HG03520 (cell line): ENCODE data around the gene HSPA1A.
"Not testable (repeated sequence)": the region's sequence is repeated elsewhere in the genome, so short reads cannot be mapped to it uniquely, and the experiment has no call there.

Experiments
- ATAC-seq: cut with Tn5 transposase; IDR thresholded peaks from one replicate; pipeline ENCODE4 v1.9.1; 2021; ENCODE audit warnings: mild to moderate bottlenecking, moderate library complexity; ENCODE audit not compliant: unreplicated experiment

HSPA1A gene

DNA sequence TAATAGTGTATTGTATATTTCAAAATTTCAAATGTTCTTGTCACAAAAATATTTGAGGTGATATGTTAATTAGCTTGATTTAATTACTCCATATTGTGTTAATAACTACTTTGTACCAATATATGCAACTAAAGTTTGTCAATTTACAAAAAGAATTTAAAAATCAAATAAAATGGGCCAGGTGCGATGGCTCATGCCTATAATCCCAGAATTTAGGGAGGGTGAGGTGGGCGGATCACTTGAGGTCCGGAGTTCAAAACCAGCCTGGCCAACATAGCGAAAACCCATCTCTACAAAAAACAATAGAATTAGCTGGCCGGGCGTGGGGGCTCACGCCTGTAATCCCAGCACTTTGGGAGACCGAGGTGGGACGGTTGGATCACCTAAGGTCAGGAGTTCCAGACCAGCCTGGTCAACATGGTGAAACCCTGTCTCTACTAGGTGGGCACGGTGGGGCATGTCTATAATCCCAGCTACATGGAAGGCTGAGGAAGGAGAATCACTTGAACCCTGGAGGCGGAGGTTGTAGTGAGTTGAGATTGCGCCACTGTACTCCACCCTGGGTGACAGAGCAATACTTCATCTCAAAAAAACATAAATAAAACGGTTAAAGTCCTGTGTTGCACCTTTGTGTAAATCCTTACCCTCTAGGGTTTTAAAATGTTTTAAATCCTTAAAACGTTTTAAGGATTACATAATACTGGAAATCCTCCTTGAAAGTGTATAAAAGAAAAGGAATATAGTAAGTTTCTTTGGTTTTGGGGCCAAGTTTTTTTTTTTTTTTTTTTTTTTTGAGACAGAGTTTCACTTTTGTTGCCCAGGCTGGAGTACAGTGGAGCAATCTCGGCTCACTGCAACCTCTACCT is 16.2 kb downstream of the HSPA1A start:
- no peak for ATAC-seq

DNA sequence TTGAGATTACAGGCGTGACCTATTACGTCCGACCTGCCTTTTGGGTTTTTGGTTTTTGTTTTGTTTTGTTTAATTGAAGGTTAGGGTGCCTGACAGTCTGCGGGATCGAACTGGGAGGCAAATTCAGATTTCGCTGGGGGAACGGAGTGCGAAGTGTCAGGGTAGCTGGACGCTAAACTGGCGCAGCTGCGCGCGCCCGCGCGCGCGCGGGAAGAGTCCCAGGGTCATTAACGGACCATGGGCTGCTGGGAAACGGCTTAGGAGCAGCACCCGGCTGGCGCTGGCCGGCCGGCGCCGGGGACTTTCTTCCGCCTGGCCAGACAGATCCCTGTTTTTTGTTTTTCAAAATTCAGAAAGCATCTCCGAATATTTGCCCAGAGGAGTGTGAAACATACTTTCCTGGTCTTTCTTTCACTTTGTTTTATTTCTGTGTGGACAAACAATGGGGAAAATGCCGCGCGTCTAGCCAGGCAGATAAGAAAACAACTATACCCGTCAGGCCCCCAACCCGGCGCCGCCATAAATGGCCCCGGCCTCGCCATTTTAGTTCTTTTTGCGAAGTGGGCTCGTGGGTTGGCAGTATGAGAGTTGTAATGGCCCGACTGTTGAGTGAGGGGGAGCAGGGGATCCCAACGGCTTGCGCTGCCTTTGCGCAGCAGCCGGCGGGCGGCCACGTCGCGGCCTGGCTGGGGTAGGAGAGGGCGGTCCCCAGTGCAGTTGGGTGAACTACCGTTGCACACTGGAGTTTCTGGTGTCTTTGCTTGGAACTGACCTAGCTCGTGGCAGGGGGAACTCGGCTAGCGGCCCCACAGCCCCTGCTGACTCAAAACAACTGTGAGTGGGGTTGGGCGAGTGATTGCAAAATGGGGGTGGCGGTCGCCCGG is 19.3 kb downstream of the HSPA1A start:
- ATAC-seq: peak; percentile 41

DNA sequence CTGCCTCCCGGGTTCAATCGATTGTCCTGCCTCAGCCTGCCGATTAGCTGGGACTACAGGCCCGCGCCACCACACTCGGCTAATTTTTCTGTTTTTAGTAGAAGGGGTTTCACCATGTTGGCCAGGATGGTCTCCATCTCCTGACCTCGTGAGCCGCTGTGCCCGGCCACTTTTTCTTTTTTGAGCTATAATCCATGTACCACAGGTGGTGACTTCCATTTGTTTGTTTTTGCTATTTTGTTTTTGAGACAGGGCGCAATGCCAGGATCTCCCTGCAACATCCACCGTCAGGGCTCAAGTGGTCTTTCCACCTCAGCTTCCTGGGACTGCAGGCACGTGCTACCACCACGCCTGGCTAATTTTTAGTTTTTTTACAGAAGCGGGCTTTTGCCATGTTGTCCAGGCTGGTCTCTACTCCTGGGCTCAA is 20.7 kb downstream of the HSPA1A start:
- no peak for ATAC-seq

DNA sequence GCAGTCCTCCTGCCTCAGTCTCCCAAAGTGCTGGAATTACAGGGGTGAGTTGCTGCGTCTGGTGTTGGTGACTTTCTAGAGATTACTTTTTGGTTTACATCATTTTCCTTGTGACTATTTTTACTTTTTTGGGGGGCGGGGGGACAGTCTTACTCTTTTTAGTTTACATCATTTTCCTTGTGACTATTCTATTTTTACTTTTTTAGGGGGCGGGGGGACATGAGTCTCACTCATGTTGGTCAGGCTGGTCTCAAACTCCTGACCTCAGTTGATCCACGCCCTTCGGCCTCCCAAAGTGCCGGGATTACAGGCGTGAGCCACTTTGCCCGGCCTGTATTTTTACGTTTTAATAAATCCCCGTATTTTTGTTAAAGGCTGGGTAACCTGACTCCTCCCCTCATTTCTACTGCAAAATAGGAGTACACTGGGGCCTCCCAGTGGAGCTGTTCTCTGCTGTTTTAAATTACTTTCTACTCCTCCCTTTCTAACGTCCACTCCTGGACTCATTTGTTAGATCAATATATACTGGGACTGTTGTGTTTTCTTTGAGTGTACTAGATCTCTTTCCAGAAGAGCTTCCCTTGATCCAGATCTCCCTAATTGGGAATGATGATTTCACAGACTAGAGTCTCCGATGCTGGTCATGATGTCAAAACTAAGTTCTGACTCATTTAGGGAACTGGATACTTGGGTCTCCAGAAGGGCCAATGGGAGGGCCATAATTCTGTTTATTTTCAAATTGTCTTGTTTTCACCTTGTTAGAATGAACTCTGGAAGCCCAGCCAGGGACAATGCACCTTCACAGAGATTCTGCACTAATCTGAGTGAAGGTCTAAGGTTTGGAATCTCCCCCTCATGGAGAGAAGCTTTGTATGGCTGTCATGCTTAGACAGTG is 21.4 kb downstream of the HSPA1A start:
- ATAC-seq: no peak

DNA sequence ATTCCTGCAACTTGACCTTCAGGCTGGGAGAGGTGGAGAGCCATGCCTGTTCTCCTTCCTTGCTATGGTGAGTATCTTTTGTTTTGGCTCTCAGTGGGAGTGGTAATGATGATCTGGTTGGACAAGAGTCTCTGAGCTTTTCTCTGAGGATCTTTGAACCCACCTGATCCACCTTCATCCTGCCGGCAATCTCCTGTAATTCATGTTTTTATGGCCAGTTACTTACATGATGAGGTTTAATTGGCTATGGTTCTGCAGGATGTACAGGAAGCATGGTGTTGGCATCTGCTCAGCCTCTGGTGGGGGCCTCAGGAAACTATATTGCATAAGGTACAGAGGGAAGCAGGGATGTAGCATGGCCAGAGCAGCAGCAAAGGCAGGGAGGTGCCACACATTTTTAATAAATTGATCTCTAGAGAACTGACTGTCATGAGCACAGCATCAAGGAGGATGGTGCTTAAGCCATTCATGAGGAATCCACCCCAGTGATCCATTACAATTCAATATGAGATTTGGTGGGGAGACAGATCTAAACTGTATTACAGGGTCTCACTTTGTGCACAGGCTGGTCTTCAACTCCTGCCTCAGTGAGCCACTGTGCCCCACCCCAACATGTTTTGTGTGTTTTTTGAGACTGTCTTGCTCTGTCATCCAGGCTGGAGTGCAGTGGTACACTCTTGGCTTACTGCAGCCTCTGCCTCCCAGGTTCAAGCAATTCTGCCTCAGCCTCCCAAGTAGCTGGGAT is 22.2 kb downstream of the HSPA1A start:
- no peak for ATAC-seq

DNA sequence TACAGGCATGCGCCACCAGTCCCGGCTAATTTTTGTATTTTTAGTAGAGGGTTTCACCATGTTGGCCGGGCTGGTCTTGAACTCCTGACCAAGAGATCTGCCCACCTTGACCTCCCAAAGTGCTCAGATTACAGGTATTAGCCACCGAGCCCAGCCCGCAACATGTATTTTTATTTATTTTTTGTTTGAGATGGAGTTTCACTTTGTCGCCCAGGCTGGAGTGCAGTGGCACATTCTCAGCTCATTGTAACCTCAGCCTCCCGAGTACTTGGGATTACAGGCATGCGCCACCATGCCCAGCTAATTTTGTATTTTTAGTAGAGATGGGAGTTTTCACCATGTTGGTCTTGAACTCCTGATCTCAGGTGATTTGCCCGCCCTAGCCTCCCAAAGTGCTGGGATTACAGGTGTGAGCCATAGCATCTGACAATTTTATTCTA is 22.8 kb downstream of the HSPA1A start:
- not testable (repeated sequence) for ATAC-seq

DNA sequence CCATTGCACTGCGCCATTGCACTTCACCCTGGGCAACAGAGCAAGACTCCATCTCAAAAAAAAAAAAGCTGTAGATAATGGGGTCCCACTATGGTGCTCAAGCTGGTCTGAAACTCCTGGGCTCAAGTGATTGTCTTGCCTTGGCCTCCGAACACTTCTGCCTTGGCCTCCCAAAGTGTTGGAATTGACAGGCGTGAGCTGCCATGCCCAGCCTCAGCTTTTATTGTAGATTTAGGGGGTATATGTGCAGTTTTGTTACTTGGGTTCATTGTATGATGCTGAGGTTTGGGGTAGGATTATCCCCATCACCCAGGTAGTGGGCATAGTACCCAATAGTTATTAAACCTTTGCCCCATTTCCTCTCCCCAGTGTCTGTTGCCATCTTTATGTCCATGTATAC is 23.6 kb downstream of the HSPA1A start:
- ATAC-seq: no peak

DNA sequence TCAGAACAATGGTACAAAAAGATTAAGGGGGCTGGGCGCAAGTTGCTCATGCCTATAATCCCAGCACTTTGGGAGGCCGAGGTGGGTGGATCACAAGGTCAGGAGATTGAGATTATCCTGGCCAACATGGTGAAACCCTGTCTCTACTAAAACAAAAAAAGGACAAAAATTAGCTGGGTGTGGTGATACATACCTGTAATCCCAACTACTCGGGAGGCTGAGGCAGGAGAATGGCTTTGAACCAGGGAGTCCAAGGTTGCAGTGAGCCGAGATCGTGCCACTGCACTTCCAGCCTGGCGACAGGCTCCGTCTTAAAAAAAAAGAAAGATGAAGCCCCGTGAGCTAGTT is 24.4 kb downstream of the HSPA1A start:
- ATAC-seq: not testable (repeated sequence)

GRCh38 chr6:31842053-31842452 is 26.7 kb downstream of the HSPA1A start:
- ATAC-seq: no peak

DNA sequence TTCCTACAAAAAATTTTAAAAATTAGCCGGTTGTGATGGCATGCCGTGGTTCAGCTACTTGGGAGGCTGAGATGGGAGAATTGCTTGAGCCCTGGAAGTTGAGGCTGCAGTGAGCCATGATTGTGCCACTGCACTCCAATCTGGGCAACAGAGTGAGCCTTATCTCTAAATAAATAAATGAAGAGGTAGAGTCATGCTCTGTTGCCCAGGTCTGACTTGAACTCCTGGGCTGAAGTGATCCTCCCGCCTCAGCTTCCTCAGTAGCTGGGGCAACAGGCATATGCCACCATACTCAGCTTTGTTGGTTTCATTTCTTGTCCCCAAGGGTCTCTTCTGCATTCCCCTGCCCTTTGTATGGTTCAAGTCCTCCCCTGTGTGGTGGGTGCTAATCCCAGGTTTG is 29.2 kb downstream of the HSPA1A start:
- ATAC-seq: no peak

DNA sequence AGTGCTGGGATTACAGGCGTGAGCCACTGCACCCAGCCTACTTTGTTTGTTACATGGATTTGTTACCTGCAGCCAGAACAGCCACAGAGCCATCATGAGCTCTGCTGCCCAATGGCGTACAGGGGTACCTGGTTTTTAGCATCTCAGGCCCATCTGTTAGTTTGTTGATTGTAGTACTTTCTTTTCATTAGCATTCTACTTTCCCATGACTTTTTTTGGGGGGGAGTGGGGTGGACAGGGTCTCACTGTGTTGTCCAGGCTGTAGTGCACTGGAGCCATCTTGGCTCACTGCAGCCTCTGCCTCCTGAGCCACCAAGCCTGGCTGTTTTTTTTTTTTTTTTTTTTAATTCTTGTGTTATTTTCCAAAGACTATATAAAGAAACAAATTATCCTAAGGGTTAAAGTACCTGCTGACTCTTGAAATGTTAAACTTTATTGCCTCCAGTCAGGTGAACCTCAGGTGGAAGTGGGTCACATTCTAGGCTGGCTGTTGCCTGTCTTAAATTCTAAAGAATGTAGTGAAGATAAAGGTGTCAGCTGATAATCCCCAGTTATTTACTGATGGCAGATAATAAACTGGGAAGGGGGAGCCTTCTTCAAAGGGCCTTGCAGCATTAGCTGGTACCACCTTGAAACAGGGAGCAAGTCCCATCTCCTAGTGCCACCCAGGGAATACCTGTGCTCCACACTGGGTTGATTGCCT is 32.1 kb downstream of the HSPA1A start:
- ATAC-seq: no peak

DNA sequence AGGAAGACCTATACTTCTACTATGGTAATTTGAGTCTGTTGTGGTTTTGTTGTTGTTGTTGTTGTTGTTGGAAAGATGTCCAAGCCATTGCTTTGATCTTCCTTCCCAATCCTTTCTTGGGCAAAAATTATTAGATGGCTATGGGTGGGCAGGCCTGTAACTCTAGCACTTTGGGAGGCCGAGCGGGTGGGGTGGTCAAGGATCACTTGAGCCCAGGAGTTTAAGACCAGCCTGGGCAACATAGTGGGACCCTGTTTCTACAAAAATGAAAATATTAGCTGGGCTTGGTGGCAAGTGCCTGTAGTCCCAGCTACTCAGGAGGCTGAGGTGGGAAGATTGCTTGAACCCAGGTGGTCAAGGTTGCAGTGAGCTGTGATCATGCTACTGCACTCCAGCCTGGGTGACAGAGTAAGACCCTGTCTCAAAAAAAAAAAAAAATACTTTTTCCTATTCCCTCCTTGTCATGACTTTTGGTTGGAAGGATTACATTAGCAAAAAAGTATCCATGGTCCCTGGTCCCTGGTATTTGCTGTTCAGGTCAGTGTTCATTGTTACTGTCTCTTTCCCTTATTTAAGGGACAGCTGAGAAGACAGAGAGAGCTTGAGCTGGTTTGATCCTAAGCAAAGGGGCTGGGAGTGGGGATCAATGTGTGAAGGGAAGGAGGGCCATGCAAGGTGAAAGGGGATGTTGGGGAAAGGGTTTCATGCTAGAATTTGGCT is 35.6 kb downstream of the HSPA1A start:
- ATAC-seq: no peak

- no peak for ATAC-seq
Observed at GRCh38 chr6:31851485-31851832, 36.1 kb downstream of the HSPA1A start.

GRCh38 chr6:31851980-31852718 is 36.8 kb downstream of the HSPA1A start:
- not testable (repeated sequence) for ATAC-seq

GRCh38 chr6:31857774-31858173 is 42.4 kb downstream of the HSPA1A start:
- ATAC-seq: not testable (repeated sequence)

- no peak for ATAC-seq
Observed at GRCh38 chr6:31858707-31859106, 43.4 kb downstream of the HSPA1A start.

DNA sequence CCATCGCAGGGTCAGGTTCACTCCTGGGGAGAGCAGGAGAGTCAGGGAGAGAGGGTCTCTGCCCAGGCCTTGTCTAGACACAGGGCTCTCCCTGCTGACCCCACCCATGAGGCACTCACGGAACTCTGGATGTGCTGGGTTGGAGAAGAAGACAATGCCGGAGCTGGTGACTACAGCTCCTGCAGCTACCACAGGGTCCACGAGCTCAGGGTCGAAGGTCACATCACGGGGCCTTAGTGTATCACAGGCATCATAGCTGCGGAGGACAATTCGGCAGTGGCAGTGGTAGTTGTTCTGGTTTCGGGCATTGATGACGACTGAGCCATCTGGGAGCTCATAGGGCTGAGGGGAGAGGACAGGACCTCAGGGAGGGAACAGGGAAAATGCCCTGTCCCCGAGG is 44.6 kb downstream of the HSPA1A start:
- ATAC-seq: no peak

DNA sequence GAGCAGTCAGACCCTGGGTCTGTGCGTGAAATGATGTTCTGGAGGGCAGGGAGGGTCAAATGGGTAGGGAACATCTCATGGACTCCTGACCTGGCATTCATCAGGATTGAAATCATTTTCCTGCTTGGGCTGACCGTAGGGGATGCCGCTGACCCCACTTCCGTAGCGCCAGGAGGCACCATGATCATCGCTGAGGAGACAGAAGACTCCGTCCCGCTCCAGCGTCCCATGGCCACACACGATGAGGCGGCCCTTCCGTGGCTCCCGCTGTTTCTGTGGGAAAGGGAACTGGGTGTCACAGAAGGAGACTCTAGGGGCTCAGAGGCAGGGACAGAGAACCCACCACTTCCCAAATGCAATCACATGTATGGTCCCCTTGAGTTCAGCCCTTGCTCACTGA is 45.0 kb downstream of the HSPA1A start:
- ATAC-seq: no peak
